Left ventricle myocardium inferior (tissue), 1 donor: Measurements from ENCODE around the gene FLT3. TPM values are rescaled to one million over a fixed set of nuclear protein-coding genes. Genes with fewer than 3 reads are reported as not detected.

Experiments used
- DNase-seq: peaks from one replicate; pipeline ENCODE4 v3.0.0-alpha.2; 2020
- H3K27ac ChIP-seq: fragments of 200-600 bp; replicated peaks from 2 replicates; pipeline ENCODE4 v1.8.0; 2021
- H3K27me3 ChIP-seq: fragments of 200-600 bp; 2 replicates; pipeline ENCODE4 v1.8.0; 2021; ENCODE audit warnings: low read depth
- H3K36me3 ChIP-seq: fragments of 200-600 bp; 2 replicates; pipeline ENCODE4 v1.8.0; 2021
- H3K4me1 ChIP-seq: fragments of 200-600 bp; 2 replicates; pipeline ENCODE4 v1.8.0; 2021
- H3K4me3 ChIP-seq: fragments of 200-600 bp; 2 replicates; pipeline ENCODE4 v1.8.0; 2021; ENCODE audit warnings: mild to moderate bottlenecking, moderate library complexity
- H3K9me3 ChIP-seq: fragments of 200-600 bp; replicated peaks from 2 replicates; pipeline ENCODE4 v1.8.0; 2021
- CTCF ChIP-seq: fragments of 200-600 bp; IDR thresholded peaks from 2 replicates; pipeline ENCODE4 v1.8.0; 2021; ENCODE audit warnings: antibody characterized with exemption, mild to moderate bottlenecking, borderline replicate concordance
- intact Hi-C: fragments of 100-400 bp; cut with micrococcal nuclease; formaldehyde crosslinking; loops from one replicate; pipeline ENCODE4 v1.11.0; 2022
- total RNA-seq: library from RNA; stranded (reverse); fragmentation: NEBNext Ultra II Directional; extraction: Animal tissue kit (Norgen Biotek cat#: 25700); gene quantifications from one replicate; pipeline ENCODE4 v1.2.1, GENCODE V29; 2021
- donor health status: DM: no; HTN: yes; CAD: no; lungs with severe emphysema.

Gene FLT3
- total RNA-seq, 1 donor from 2014 or later, result 0.05 TPM

- H3K4me1 ChIP-seq, result peaks cover 41% of the 10 kb centered on the region
- H3K36me3 ChIP-seq, result no peaks in the 10 kb centered on the region
- no peak overlapping the region for H3K4me3 ChIP-seq
- no peak for TF ChIP-seq CTCF
- H3K27ac ChIP-seq, result no peak overlapping the region
- H3K9me3 ChIP-seq, result no peaks in the 10 kb centered on the region
- intact Hi-C loops, result no loop called here
- peaks cover 100% of the 10 kb centered on the region for H3K27me3 ChIP-seq
- no peak for DNase-seq
These were observed 136.9 kb downstream of the FLT3 start for GRCh38 chr13:27963491-27963890.

DNA sequence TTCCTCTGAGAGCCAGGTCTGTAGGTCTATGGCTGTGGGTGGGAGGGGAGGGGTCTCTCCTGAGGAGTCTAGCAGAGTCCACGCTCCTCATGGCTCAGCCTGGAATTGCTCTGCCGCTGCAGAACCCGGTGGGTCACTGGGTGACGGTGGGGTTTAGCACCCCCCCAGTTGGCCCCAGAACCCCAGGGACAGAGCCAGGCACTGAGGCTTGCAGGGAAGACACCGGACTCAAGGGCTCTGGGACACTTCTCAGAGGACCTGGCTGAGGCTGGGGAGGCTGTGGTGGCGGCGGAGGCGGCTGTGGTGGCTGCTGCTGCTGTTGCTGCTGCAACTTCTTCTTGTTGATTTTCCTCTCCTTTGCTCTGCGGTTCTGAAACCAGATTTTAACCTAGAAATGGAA is 137.4 kb downstream of the FLT3 start:
- peaks cover 100% of the 10 kb centered on the region for H3K27me3 ChIP-seq
- peaks cover 36% of the 10 kb centered on the region for H3K4me1 ChIP-seq
- no peak overlapping the region for H3K4me3 ChIP-seq
- intact Hi-C loops, result no loop called here
- H3K27ac ChIP-seq, result no peak overlapping the region
- TF ChIP-seq CTCF, result no peak
- H3K36me3 ChIP-seq, result no peaks in the 10 kb centered on the region
- H3K9me3 ChIP-seq, result no peaks in the 10 kb centered on the region
- DNase-seq, result no peak

DNA sequence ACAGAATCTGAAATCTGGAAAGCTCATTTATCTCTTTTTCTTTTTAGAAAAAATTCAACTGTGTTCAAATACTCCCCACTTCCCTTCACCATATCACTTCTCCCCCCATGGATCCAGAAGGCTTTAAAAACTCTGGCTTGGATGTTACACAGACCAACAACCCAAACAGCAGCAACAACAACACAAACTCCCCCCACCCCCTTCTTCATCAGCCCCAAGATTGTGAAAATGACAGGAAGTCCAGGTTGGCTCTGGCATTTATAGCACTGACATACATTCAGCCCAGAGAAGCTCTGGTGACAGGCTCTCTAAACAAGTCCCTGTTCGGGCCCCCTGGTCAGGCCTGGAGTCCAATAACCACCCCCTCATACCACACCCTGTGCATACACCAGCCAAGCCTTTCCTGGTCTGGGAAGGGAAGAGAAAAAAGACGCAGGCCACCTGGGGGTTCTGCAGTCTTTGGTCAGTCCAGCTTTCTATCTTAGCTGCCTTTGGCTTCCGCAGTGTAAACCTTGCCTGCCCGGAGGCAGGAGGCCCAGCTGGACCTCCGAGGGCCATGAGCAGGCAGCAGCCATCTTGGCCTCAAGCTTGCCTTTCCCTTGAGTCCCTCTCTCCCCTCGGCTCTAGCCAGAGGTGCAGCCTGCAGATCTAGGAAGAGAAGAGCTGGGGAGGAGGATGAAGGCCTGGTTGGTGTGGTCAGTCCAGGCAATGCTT is 138.1 kb downstream of the FLT3 start:
- H3K27me3 ChIP-seq, result peaks cover 100% of the 10 kb centered on the region
- H3K9me3 ChIP-seq, result no peaks in the 10 kb centered on the region
- H3K27ac ChIP-seq, result no peak overlapping the region
- no peak for DNase-seq
- intact Hi-C loops, result no loop called here
- peaks cover 34% of the 10 kb centered on the region for H3K4me1 ChIP-seq
- no peaks in the 10 kb centered on the region for H3K36me3 ChIP-seq
- H3K4me3 ChIP-seq, result no peak overlapping the region
- no peak for TF ChIP-seq CTCF

DNA sequence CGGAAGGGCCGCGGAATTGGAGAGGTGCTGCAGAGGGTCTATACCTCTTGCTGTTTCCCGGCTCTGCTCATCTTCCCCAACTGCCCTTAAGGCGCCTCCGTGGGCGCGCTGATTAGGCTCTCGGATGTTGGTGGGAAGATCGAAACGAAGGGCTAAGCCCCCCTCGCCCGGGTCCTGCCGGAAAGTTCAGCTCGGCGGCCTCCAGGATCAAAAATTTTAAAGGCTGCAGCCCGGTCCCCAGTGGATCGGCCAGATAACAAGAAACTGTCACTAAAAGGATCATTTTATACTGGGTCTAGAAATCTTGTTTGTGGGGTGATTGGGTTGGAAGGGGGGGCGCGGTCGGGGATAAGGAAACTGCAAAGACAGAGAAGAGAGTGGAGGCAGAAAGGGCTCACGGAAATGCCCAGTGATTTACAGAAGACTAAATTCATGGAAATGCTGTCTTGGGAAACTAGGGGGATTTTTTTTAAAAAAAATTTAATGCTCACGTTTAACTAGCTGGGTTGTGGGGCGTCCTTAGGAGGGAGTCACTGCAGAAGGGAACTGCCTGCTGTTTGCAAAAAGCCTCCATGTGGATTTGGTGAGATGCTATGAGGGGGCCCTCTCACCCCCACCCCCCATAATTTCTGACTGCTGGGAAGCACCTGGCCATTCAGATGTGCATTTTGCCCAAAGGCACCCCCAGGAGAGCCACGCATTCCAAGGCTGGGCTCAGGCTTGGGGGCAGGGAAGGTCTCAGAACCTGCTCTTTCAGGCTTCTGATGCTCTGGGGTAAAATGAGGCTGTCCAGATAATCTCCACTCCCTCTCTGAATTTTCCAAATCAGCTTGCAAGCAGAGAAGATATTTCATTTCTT is 138.9 kb downstream of the FLT3 start:
- DNase-seq, result no peak
- Histone ChIP-seq H3K36me3 (no peaks in the 10 kb centered on the region), H3K9me3 (no peaks in the 10 kb centered on the region), H3K4me3 (peak overlapping the region; percentile 58), H3K27ac (no peak overlapping the region), H3K4me1 (peaks cover 26% of the 10 kb centered on the region), H3K27me3 (peaks cover 100% of the 10 kb centered on the region)
- TF ChIP-seq CTCF, result no peak
- intact Hi-C loops, result no loop called here

DNA sequence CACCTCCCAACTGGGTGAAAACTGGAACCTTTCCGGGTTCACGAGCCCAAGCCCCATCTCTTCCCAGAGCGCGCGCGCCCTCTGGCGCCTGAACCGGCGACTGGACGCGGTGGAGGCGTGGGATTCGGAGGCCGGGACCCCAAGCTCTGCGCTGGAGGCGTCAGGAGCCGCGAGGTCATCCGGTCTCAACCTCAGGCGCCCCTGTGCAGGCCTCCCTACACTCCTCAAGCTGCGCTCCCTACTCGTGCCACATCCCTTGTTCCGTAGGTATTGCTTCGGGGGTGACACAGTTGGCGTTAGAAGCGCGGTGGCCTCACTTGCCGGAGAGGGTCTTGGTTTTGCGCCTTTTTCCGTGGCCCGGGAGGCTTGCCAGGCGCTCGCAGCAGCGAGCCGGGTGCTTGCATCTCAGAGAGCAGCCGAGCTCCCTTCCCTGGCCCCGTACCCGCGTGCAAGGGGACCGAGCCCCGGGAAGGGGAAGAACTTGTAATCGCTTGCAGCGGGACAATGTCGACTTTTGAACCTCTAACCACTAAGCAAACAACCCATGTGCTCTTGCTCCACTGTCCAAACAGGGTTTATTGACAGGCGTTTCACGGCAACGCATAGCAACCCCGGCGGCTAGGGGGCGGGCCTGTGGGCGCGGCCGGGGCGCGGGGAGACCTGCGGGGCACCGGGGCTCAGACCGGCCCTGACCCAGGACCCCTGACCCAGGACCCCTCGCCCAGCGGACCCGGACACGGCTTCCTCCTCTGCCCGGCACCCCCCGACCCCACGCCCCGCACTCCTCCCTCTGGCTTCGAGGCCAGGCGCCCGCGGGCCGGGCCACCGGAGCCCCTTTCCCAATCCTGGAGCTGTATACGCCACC is 139.8 kb downstream of the FLT3 start:
- H3K27ac ChIP-seq, result no peak overlapping the region
- H3K36me3 ChIP-seq, result no peaks in the 10 kb centered on the region
- H3K4me3 ChIP-seq, result peak overlapping the region; percentile 58
- H3K9me3 ChIP-seq, result no peaks in the 10 kb centered on the region
- intact Hi-C loops, result no loop called here
- TF ChIP-seq CTCF, result peak; percentile 57
- DNase-seq, result peak; percentile 35
- H3K4me1 ChIP-seq, result peaks cover 21% of the 10 kb centered on the region
- peaks cover 100% of the 10 kb centered on the region for H3K27me3 ChIP-seq
